ENCODE results near the gene SOX10. TPM values are rescaled to one million over a fixed set of nuclear protein-coding genes. Genes with fewer than 3 reads are reported as not detected.

Gene SOX10
- total RNA-seq, 2 experiments from 2014 or later: not detected

- ChIA-PET POLR2A (no interaction called here), CTCF (ENCODE audit: unreplicated experiment) (no interaction called here)
- Histone ChIP-seq H4K20me1 (ENCODE audit: insufficient read depth, low read length) (no peaks in the 10 kb centered on the region), H3K4me2 (ENCODE audit: low read length) (no peak overlapping the region), H3K27ac (ENCODE audit: low read depth, low read length, poor library complexity, severe bottlenecking) (no peak overlapping the region), H3K79me2 (ENCODE audit: insufficient read depth, low read depth, low read length) (no peaks in the 10 kb centered on the region), H3K9me2 (ENCODE audit: insufficient read depth, low read length) (no peaks in the 10 kb centered on the region), H3K36me3 (ENCODE audit: insufficient read depth, low read length) (peaks cover 14% of the 10 kb centered on the region), H3K9me3 (ENCODE audit: low read length) (no peaks in the 10 kb centered on the region), H2AFZ (ENCODE audit: low read length) (no peak overlapping the region), H3K4me3 (ENCODE audit: low read depth, low read length, poor library complexity, severe bottlenecking) (no peak overlapping the region), H3K4me1 (ENCODE audit: insufficient read depth, low read length, poor library complexity, severe bottlenecking) (no peaks in the 10 kb centered on the region)
- TF ChIP-seq EZH2phosphoT487 (IDR thresholded peaks at IDR 0.05; ENCODE audit: borderline replicate concordance, low read depth, low read length): no peak
- TF ChIP-seq CTCF (conservative IDR thresholded peaks at IDR 0.05; ENCODE audit: low read length): no peak
- BruUV-seq (replicated peaks): no TSS peak
- DNase-seq (ENCODE audit: low spot score): no peak
- intact Hi-C loops (cut with micrococcal nuclease; ENCODE audit: unreplicated experiment): no loop called here
Measured at GRCh38 chr22:37973271-37974170, 10.8 kb downstream of the SOX10 start.

- no peak for TF ChIP-seq EZH2phosphoT487 (IDR thresholded peaks at IDR 0.05; ENCODE audit: borderline replicate concordance, low read depth, low read length)
- no peak for TF ChIP-seq CTCF (conservative IDR thresholded peaks at IDR 0.05; ENCODE audit: low read length)
- intact Hi-C loops (cut with micrococcal nuclease; ENCODE audit: unreplicated experiment): no loop called here
- no peaks in the 10 kb centered on the region for H4K20me1 ChIP-seq (ENCODE audit: insufficient read depth, low read length)
- H3K9me2 ChIP-seq (ENCODE audit: insufficient read depth, low read length): no peaks in the 10 kb centered on the region
- no peak overlapping the region for H2AFZ ChIP-seq (ENCODE audit: low read length)
- H3K4me3 ChIP-seq (ENCODE audit: low read depth, low read length, poor library complexity, severe bottlenecking): no peak overlapping the region
- H3K4me1 ChIP-seq (ENCODE audit: insufficient read depth, low read length, poor library complexity, severe bottlenecking): no peaks in the 10 kb centered on the region
- no peak overlapping the region for H3K27ac ChIP-seq (ENCODE audit: low read depth, low read length, poor library complexity, severe bottlenecking)
- ChIA-PET POLR2A (no interaction called here), CTCF (ENCODE audit: unreplicated experiment) (no interaction called here)
- no peaks in the 10 kb centered on the region for H3K9me3 ChIP-seq (ENCODE audit: low read length)
- no peak for DNase-seq (ENCODE audit: low spot score)
- H3K4me2 ChIP-seq (ENCODE audit: low read length): no peak overlapping the region
- peaks cover 24% of the 10 kb centered on the region for H3K36me3 ChIP-seq (ENCODE audit: insufficient read depth, low read length)
- no TSS peak for BruUV-seq (replicated peaks)
- no peaks in the 10 kb centered on the region for H3K79me2 ChIP-seq (ENCODE audit: insufficient read depth, low read depth, low read length)
Measured at GRCh38 chr22:37972527-37972926, 11.8 kb downstream of the SOX10 start.

Measured in OCI-LY7 (cell line).